HepG2 (cell line): Measurements from ENCODE around the gene NTN3.

ENCODE experiments used
- NFYB ChIP-seq: sonication (generic); formaldehyde crosslinking; IDR thresholded peaks from 2 replicates; pipeline ENCODE4 v1.4.0; 2020; ENCODE audit warnings: missing genetic modification reagents
- PHF8 ChIP-seq: sonication (generic); formaldehyde crosslinking; IDR thresholded peaks from 2 replicates; pipeline ENCODE4 v1.5.0; 2020; ENCODE audit warnings: missing genetic modification reagents
- POLR2AphosphoS5 ChIP-seq: IDR thresholded peaks from 2 replicates; pipeline ENCODE4 v1.6.1; 2012; ENCODE audit warnings: low read depth, low read length
- TF ChIP-seq, protein P1 (sequence below): IDR thresholded peaks from 2 replicates; pipeline ENCODE4 v1.6.1; 2012; ENCODE audit warnings: inconsistent platforms
- TF ChIP-seq, protein P2 (sequence below): sonication (generic); formaldehyde crosslinking; IDR thresholded peaks from 2 replicates; pipeline ENCODE4 v1.5.0; 2020; ENCODE audit warnings: missing genetic modification reagents, mild to moderate bottlenecking, borderline replicate concordance

DNA sequence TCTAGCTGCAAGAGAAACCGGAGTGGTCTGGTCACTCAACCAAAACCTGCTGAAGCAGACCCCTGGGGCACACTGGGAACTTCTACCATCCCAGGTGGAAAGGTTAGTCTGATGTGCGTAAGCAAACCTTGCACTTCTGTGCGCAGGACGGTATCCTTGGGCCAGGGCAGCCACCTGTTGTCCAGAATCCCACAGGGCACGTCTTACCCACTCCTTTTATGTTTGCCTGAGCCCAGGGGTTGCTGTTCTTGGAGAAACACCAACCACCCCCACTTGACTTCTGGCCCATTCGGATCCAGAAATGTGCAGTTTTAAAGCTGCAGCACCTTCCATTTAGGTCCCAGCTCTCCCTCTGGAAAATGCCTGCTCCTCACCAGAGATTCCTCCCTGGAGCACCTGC lies 22.5 kb downstream of the NTN3 start:
- TF ChIP-seq, protein P1, sequence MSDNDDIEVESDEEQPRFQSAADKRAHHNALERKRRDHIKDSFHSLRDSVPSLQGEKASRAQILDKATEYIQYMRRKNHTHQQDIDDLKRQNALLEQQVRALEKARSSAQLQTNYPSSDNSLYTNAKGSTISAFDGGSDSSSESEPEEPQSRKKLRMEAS, result no peak
- TF ChIP-seq NFYB (CRISPR knock-in tag) (no peak), PHF8 (no peak), POLR2AphosphoS5 (no peak)
- TF ChIP-seq, protein P2, sequence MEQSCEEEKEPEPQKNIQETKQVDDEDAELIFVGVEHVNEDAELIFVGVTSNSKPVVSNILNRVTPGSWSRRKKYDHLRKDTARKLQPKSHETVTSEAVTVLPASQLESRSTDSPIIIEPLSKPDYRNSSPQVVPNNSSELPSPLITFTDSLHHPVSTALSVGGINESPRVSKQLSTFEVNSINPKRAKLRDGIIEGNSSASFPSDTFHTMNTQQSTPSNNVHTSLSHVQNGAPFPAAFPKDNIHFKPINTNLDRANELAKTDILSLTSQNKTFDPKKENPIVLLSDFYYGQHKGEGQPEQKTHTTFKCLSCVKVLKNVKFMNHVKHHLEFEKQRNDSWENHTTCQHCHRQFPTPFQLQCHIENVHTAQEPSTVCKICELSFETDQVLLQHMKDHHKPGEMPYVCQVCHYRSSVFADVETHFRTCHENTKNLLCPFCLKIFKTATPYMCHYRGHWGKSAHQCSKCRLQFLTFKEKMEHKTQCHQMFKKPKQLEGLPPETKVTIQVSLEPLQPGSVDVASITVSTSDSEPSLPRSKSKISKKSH (CRISPR knock-in tag), result no peak
